Parathyroid adenoma (tissue), 2 donors: ENCODE measurements around the gene STARD13.

Experiments
- H2AFZ ChIP-seq: fragments of 300-600 bp; sonication (generic); one replicate; pipeline ENCODE4 v1.7.0; 2017; ENCODE audit warnings: antibody characterized with exemption, mild to moderate bottlenecking
- H3K27ac ChIP-seq: fragments of 300-600 bp; sonication (generic); one replicate; pipeline ENCODE4 v1.7.0; 2017
- H3K27me3 ChIP-seq: fragments of 300-600 bp; sonication (generic); one replicate; pipeline ENCODE4 v1.7.0; 2017; ENCODE audit warnings: low read length; ENCODE audit not compliant: control insufficient read depth, insufficient read depth
- H3K36me3 ChIP-seq: fragments of 300-600 bp; sonication (generic); one replicate; pipeline ENCODE4 v1.7.0; 2017; ENCODE audit warnings: low read length; ENCODE audit not compliant: control insufficient read depth, insufficient read depth
- H3K4me1 ChIP-seq: fragments of 300-600 bp; sonication (generic); one replicate; pipeline ENCODE4 v1.7.0; 2017; ENCODE audit warnings: control low read depth
- H3K4me2 ChIP-seq: fragments of 300-600 bp; sonication (generic); one replicate; pipeline ENCODE4 v1.7.0; 2017; ENCODE audit warnings: low read length
- H3K4me3 ChIP-seq: fragments of 300-600 bp; sonication (generic); one replicate; pipeline ENCODE4 v1.7.0; 2017; ENCODE audit warnings: low read depth, low read length
- H3K79me2 ChIP-seq: fragments of 300-600 bp; sonication (generic); one replicate; pipeline ENCODE4 v1.7.0; 2017; ENCODE audit warnings: control low read depth
- H3K9ac ChIP-seq: fragments of 300-600 bp; sonication (generic); one replicate; pipeline ENCODE4 v1.7.0; 2017; ENCODE audit warnings: mild to moderate bottlenecking
- H3K9me3 ChIP-seq: fragments of 300-600 bp; sonication (generic); one replicate; pipeline ENCODE4 v1.7.0; 2017; ENCODE audit warnings: low read length; ENCODE audit not compliant: control insufficient read depth
- TF ChIP-seq, protein P1 (sequence below): fragments of 300-600 bp; sonication (generic); IDR thresholded peaks from one replicate; pipeline ENCODE4 v1.7.0; 2017; ENCODE audit warnings: antibody characterized with exemption, mild to moderate bottlenecking
- donor health status: primary hyperparathyroidism.

The STARD13 gene

DNA sequence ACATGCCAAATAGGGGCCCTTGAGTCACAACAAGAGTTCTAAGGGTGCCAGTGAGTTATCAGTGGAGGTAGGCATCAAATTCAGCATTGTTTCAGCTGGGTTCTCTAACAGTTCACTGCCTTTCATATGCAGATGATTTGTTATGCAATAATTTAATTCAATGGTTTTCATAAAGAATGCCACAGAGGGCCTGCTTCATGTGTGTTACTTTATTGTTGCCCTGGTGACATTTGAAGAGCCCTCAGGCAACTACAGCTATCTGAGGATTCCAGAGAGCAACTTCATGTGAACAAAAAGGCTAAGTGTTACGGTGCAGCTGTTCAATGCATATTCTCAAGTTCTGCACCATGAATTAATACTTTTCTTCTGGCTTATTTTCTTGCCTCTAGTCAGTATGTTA lies 43.1 kb upstream of the STARD13 start:
- no peak overlapping the region for H3K27ac ChIP-seq
- no peaks in the 10 kb centered on the region for H3K27me3 ChIP-seq
- H2AFZ ChIP-seq: no peak overlapping the region
- no peaks in the 10 kb centered on the region for H3K79me2 ChIP-seq
- H3K4me1 ChIP-seq: no peaks in the 10 kb centered on the region
- H3K9me3 ChIP-seq: no peaks in the 10 kb centered on the region
- no peaks in the 10 kb centered on the region for H3K36me3 ChIP-seq
- no peak overlapping the region for H3K4me3 ChIP-seq
- H3K9ac ChIP-seq: no peak overlapping the region
- no peak overlapping the region for H3K4me2 ChIP-seq
- TF ChIP-seq, protein P1, sequence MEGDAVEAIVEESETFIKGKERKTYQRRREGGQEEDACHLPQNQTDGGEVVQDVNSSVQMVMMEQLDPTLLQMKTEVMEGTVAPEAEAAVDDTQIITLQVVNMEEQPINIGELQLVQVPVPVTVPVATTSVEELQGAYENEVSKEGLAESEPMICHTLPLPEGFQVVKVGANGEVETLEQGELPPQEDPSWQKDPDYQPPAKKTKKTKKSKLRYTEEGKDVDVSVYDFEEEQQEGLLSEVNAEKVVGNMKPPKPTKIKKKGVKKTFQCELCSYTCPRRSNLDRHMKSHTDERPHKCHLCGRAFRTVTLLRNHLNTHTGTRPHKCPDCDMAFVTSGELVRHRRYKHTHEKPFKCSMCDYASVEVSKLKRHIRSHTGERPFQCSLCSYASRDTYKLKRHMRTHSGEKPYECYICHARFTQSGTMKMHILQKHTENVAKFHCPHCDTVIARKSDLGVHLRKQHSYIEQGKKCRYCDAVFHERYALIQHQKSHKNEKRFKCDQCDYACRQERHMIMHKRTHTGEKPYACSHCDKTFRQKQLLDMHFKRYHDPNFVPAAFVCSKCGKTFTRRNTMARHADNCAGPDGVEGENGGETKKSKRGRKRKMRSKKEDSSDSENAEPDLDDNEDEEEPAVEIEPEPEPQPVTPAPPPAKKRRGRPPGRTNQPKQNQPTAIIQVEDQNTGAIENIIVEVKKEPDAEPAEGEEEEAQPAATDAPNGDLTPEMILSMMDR: no peak

DNA sequence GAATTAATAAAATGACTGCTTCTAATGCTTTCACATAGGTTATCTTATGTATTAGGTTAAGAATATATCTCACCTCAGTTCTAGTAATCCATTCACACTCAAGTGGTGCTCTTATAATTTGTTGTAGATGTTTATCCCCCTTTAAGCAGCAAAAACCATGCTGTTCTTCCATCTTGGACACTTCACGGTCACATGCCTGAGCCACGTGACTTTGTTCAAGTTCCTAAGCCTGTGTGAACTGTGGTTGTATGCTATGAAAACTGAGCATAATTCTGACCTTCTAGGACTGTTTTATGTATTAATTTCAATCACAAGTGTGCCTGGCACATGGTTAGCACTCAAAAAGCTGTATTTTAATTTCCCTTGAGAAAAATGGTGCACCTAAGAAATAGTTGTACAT lies 41.2 kb upstream of the STARD13 start:
- Histone ChIP-seq H3K27me3 (no peaks in the 10 kb centered on the region), H2AFZ (no peak overlapping the region), H3K79me2 (no peaks in the 10 kb centered on the region), H3K27ac (no peak overlapping the region), H3K9ac (no peak overlapping the region), H3K4me1 (peaks cover 2% of the 10 kb centered on the region), H3K4me3 (no peak overlapping the region), H3K36me3 (no peaks in the 10 kb centered on the region), H3K9me3 (no peaks in the 10 kb centered on the region), H3K4me2 (no peak overlapping the region)
- TF ChIP-seq, protein P1: no peak

DNA sequence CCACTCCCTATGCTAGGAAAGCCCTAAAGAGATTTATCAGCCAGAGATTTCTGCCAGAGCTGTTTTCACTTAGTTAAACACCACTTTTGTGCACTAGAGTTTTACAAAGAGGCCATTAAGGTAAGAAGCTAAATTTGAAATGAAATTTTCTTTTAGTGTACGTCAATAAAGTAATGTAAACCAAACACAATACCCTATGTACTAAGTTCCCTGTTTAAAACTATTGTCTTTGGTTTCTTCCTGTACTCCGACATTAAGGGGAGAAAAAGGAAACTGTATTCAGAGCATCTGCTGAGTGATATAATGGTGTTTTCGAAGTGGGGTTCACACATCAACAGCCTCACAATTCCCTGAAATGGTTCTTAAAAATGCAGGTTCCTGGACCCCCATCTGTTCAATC lies 40.7 kb upstream of the STARD13 start:
- Histone ChIP-seq H3K27ac (no peak overlapping the region), H2AFZ (no peak overlapping the region), H3K27me3 (no peaks in the 10 kb centered on the region), H3K4me2 (no peak overlapping the region), H3K4me3 (no peak overlapping the region), H3K4me1 (peaks cover 2% of the 10 kb centered on the region), H3K9ac (no peak overlapping the region), H3K79me2 (no peaks in the 10 kb centered on the region), H3K36me3 (no peaks in the 10 kb centered on the region), H3K9me3 (no peaks in the 10 kb centered on the region)
- TF ChIP-seq, protein P1: no peak

DNA sequence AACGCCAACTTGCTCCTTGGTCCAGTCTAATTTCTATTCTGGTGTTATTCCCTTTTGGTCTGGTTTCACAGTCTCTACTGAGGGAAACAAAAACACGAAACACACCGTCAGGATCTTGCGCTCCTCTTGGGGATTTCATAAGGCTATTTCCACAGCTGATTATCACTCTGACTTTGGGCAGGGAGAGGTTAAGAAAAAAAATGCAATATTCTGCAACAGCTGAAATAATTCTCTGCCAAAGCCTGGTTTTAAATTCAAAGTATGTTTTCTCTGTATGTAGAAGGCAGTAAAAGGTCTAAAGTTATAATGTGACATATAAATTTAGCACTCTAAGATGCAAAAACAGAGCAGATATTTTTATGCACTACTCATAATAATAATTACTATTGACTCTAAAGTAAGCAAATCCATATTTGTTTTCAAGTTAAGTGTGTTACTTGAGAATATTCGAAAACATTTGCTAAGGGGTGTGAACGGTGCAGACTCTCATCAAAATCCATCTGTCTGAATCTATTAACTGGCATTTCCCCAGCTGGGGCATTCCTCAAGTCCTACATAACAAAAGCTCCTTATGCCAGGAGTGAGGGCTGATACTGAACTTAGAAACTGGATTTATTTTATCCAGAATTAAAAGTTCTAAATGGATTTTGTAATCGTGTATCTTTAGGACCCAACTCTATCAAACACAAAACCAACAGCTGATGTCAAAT lies 38.4 kb upstream of the STARD13 start:
- Histone ChIP-seq H3K4me3 (no peak overlapping the region), H3K4me2 (no peak overlapping the region), H3K36me3 (no peaks in the 10 kb centered on the region), H3K27ac (no peak overlapping the region), H3K9me3 (no peaks in the 10 kb centered on the region), H3K27me3 (no peaks in the 10 kb centered on the region), H3K9ac (no peak overlapping the region), H3K4me1 (peaks cover 2% of the 10 kb centered on the region), H3K79me2 (no peaks in the 10 kb centered on the region), H2AFZ (no peak overlapping the region)
- TF ChIP-seq, protein P1: no peak
